K562 (cell line): ENCODE data around the gene FETUB. TPM values are rescaled to one million over a fixed set of nuclear protein-coding genes. Genes with fewer than 3 reads are reported as not detected.

Source experiments
- ATAC-seq: fragments of 200-7000 bp; cut with Tn5 transposase; 3 replicates; pipeline ENCODE4 v1.9.1; 2020; ENCODE audit warnings: moderate library complexity
- BruUV-seq: library from RNA; stranded (reverse); fragments of 400-500 nt; replicated peaks from 2 replicates; lab custom pipeline; 2021; lab: Mats Ljungman, UMichigan
- CTCF ChIA-PET: fragments of 300-600 bp; formaldehyde crosslinking; extraction: SDS; loops from one replicate; lab custom pipeline; 2021; ENCODE audit warnings: low intra/inter-chr PET ratio; lab: Yijun Ruan, JAX
- POLR2A ChIA-PET: fragments of 300-600, 350-650 bp; sonication (Branson Sonifier 250); formaldehyde crosslinking; extraction: SDS; loops from one replicate; lab custom pipeline; 2021; ENCODE audit warnings: antibody characterized with exemption, inconsistent platforms; lab: Yijun Ruan, JAX
- DNase-seq, 4 experiments: peaks; one replicate each; pipeline versions ENCODE4 v3.0.0 to v3.0.0-alpha.2; 2011 to 2018; ENCODE audit warnings: low spot score in 3 of 4, mixed read lengths in 3 of 4; ENCODE audit errors: extremely low read depth in 1 of 4
- FAIRE-seq: peaks from 2 replicates; lab custom pipeline; 2011; peaks lifted over from hg19 to GRCh38; lab: Jason Lieb, UNC
- H2AFZ ChIP-seq: 2 replicates; pipeline ENCODE4 v1.6.0; 2011; ENCODE audit warnings: low read depth, low read length, control low read depth, inconsistent platforms
- H3K27ac ChIP-seq: fragments of 200-600 bp; 3 replicates; pipeline ENCODE4 v1.8.0; 2011; ENCODE audit warnings: low read depth, mild to moderate bottlenecking, control low read depth, inconsistent platforms, low read length, moderate library complexity, mixed read lengths; ENCODE audit errors: extremely low read depth
- H3K27me3 ChIP-seq, 2 experiments: fragments of 300-600 bp in 1 of 2; 2 replicates in 1 of 2; 3 replicates in 1 of 2; pipeline versions ENCODE4 v1.6.0 to v1.8.0; 2011; ENCODE audit warnings: inconsistent platforms in 2 of 2, low read length in 2 of 2, mild to moderate bottlenecking in 1 of 2, mixed read lengths in 1 of 2, moderate library complexity in 1 of 2; ENCODE audit not compliant: control insufficient read depth in 2 of 2, insufficient read depth in 2 of 2
- H3K36me3 ChIP-seq: fragments of 300-600 bp; 3 replicates; pipeline ENCODE4 v1.8.0; 2011; ENCODE audit warnings: mild to moderate bottlenecking, low read length, inconsistent platforms; ENCODE audit not compliant: control insufficient read depth, insufficient read depth
- H3K4me1 ChIP-seq, 2 experiments: fragments of 200-600 bp in 1 of 2; replicated peaks in 1 of 2; 2 replicates in 1 of 2; 3 replicates in 1 of 2; pipeline versions ENCODE4 v1.5.1 to v1.8.0; 2011; ENCODE audit warnings: inconsistent platforms in 2 of 2, low read length in 2 of 2, mild to moderate bottlenecking in 1 of 2, mixed read lengths in 1 of 2, moderate library complexity in 1 of 2; ENCODE audit not compliant: control insufficient read depth in 2 of 2, insufficient read depth in 2 of 2
- H3K4me2 ChIP-seq: 2 replicates; pipeline ENCODE4 v1.6.1; 2011; ENCODE audit warnings: low read length, control low read depth, inconsistent platforms, mixed read lengths; ENCODE audit not compliant: insufficient read depth
- H3K4me3 ChIP-seq: fragments of 200-600 bp; sonication (generic), shearing (Covaris generic); 2 replicates; pipeline ENCODE4 v1.5.1; 2016; ENCODE audit warnings: control low read depth, inconsistent platforms
- H3K79me2 ChIP-seq: fragments of 200-600 bp; 3 replicates; pipeline ENCODE4 v1.8.0; 2011; ENCODE audit warnings: low read length, inconsistent platforms; ENCODE audit not compliant: control insufficient read depth, insufficient read depth
- H3K9ac ChIP-seq, 2 experiments: 2 replicates each; pipeline versions ENCODE4 v1.6.0 to v1.6.1; 2011; ENCODE audit warnings: low read depth in 2 of 2, low read length in 2 of 2, control low read depth in 1 of 2, inconsistent platforms in 1 of 2, mild to moderate bottlenecking in 1 of 2, mixed read lengths in 1 of 2; ENCODE audit not compliant: insufficient read depth in 1 of 2
- H3K9me1 ChIP-seq: one replicate; pipeline ENCODE4 v1.6.0; 2011; ENCODE audit warnings: inconsistent platforms, mild to moderate bottlenecking, low read length, moderate library complexity; ENCODE audit not compliant: control insufficient read depth, insufficient read depth
- H3K9me3 ChIP-seq: replicated peaks from 2 replicates; pipeline ENCODE4 v1.5.1; 2011; ENCODE audit warnings: low read depth, low read length, inconsistent platforms; ENCODE audit not compliant: control insufficient read depth, insufficient read depth
- H4K20me1 ChIP-seq: replicated peaks from 2 replicates; pipeline ENCODE4 v1.6.1; 2011; ENCODE audit warnings: low read length, inconsistent platforms, mixed read lengths; ENCODE audit not compliant: control insufficient read depth, insufficient read depth
- CCNT2 ChIP-seq: IDR thresholded peaks from 2 replicates; pipeline ENCODE4 v1.6.1; 2011; ENCODE audit warnings: borderline replicate concordance, low read depth, mild to moderate bottlenecking, moderate library complexity, mixed read lengths, low read length; ENCODE audit not compliant: insufficient read length; ENCODE audit errors: extremely low read depth
- FIP1L1 ChIP-seq: fragments of 200-400 bp; formaldehyde crosslinking; IDR thresholded peaks from 2 replicates; pipeline ENCODE4 v1.6.1; 2018; ENCODE audit warnings: mild to moderate bottlenecking, low read depth, low read length; ENCODE audit not compliant: poor library complexity, severe bottlenecking
- KHSRP ChIP-seq: fragments of 450-650 bp; IDR thresholded peaks from 2 replicates; pipeline ENCODE4 v1.6.1; 2017
- NFATC3 ChIP-seq: fragments of 450-650 bp; IDR thresholded peaks from 2 replicates; pipeline ENCODE4 v1.6.1; 2017; ENCODE audit warnings: mild to moderate bottlenecking
- ZNF232 ChIP-seq: sonication (generic); formaldehyde crosslinking; IDR thresholded peaks from 2 replicates; pipeline ENCODE4 v1.8.0; 2022; ENCODE audit warnings: mild to moderate bottlenecking, missing genetic modification reagents
- ZNF263 ChIP-seq: sonication (generic); formaldehyde crosslinking; IDR thresholded peaks from 2 replicates; pipeline ENCODE4 v1.8.0; 2022; ENCODE audit warnings: mild to moderate bottlenecking, missing genetic modification reagents, borderline replicate concordance
- ZNF347 ChIP-seq: fragments of 450-650 bp; formaldehyde crosslinking; IDR thresholded peaks from 2 replicates; pipeline ENCODE4 v1.4.0; 2020; ENCODE audit warnings: low read depth, mild to moderate bottlenecking, moderate library complexity
- WGBS: fragments of 100-300 bp; shearing (Covaris generic); methylation state at CpG from one replicate; pipeline ENCODE4 v1.1.6; 2016; ENCODE audit warnings: low coverage, mixed read lengths; ENCODE audit not compliant: insufficient coverage; ENCODE audit errors: missing lambda C conversion rate; 5-methylcytosine and 5-hydroxymethylcytosine counted together
- in situ Hi-C: fragments of 300-500 bp; cut with MboI; formaldehyde crosslinking; loops from 4 replicates; pipeline ENCODE4 v1.15.0; 2018; ENCODE audit warnings: inconsistent platforms, mixed read lengths
- intact Hi-C: fragments of 100-400 bp; cut with micrococcal nuclease; formaldehyde crosslinking; loops from 2 replicates; pipeline ENCODE4 v1.14.2; 2022
- polyA plus RNA-seq, 8 experiments: library from polyadenylated mRNA; depleted of rRNA in 4 of 8; stranded (reverse) in 5 of 8; unstranded in 3 of 8; fragments of >200 nt; fragmentation: Nextera tagmentation in 2 of 8; fragmentation: Illumina TruSeq in 1 of 8; extraction: Ambion mirVana in 2 of 8; extraction: Trizol in 1 of 8; gene quantifications; 2 replicates each; pipeline versions ENCODE4 v1.2.1 to v1.2.3, GENCODE V29; 2011 to 2014; ENCODE audit warnings: inconsistent platforms in 1 of 8, missing spikeins in 1 of 8
- total RNA-seq, 7 experiments: library from RNA; depleted of rRNA in 6 of 7; stranded (reverse); fragments of >200 nt in 6 of 7; fragmentation: Illumina TruSeq in 2 of 7; extraction: Trizol in 2 of 7; gene quantifications; 2 replicates each; pipeline versions ENCODE4 v1.2.1 to v1.2.3, GENCODE V29; 2011 to 2021; ENCODE audit warnings: low replicate concordance in 1 of 7
- TF ChIP-seq, protein P1 (sequence below): fragments of 450-650 bp; IDR thresholded peaks from 2 replicates; pipeline ENCODE4 v1.6.1; 2016; ENCODE audit warnings: low read depth, mild to moderate bottlenecking, moderate library complexity

FETUB gene
- total and polyA plus RNA-seq, 9 of the 15 experiments (the other 6 are each of a cell fraction or from before 2014, with no cell fraction given) = not detected

DNA sequence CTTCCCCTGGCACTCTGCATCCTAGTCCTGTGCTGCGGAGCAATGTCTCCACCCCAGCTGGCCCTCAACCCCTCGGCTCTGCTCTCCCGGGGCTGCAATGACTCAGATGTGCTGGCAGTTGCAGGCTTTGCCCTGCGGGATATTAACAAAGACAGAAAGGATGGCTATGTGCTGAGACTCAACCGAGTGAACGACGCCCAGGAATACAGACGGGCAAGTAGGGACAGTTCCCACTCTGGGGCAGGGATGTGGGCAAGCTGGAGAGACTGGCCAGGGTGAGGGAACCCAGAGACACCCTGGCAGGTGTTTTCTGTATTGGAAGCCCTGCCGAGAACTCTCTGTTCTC lies 247 bp downstream of the FETUB start:
- Histone ChIP-seq H3K4me3 (no peak overlapping the region), H3K27me3 (peaks cover 6 to 34% of the 10 kb centered on the region in 2 experiments; a peak in 3 of 5 replicates), H3K4me1 (peaks cover 0 to 7% of the 10 kb centered on the region in 2 experiments; a peak in 2 of 5 replicates), H3K36me3 (no peaks in the 10 kb centered on the region), H3K9me3 (no peaks in the 10 kb centered on the region), H3K27ac (no peak overlapping the region), H3K9ac (no peak overlapping the region), H4K20me1 (no peaks in the 10 kb centered on the region), H3K4me2 (no peak overlapping the region), H3K9me1 (no peaks in the 10 kb centered on the region), H3K79me2 (no peaks in the 10 kb centered on the region), H2AFZ (no peak overlapping the region)
- intact Hi-C loops (no loop called here), in situ Hi-C loops (no loop called here)
- ChIA-PET POLR2A (interaction anchor here (0.6 kb wide), 1 partner anchor 74 kb away, joined by 3 read pairs; no protein-coding TSS in a partner anchor), CTCF (no interaction called here)
- WGBS = 5% methylated on average over 9 of the region's 9 CpGs
- BruUV-seq = no TSS peak
- no peak for TF ChIP-seq NFATC3
- no peak for TF ChIP-seq ZNF263 (CRISPR knock-in tag)
- TF ChIP-seq KHSRP = no peak
- no peak for TF ChIP-seq ZNF232
- TF ChIP-seq FIP1L1 = no peak
- no peak for TF ChIP-seq ZNF347 (CRISPR knock-in tag)
- TF ChIP-seq, protein P1, sequence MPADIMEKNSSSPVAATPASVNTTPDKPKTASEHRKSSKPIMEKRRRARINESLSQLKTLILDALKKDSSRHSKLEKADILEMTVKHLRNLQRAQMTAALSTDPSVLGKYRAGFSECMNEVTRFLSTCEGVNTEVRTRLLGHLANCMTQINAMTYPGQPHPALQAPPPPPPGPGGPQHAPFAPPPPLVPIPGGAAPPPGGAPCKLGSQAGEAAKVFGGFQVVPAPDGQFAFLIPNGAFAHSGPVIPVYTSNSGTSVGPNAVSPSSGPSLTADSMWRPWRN = no peak
- no peak for TF ChIP-seq CCNT2
- FAIRE-seq (no peak), ATAC-seq (no peak), DNase-seq (no peak)
